MCF 10A (cell line): ENCODE measurements around the gene ARHGEF10L. TPM values are rescaled to one million over a fixed set of nuclear protein-coding genes. Genes with fewer than 3 reads are reported as not detected.

Experiments
- BruUV-seq: library from RNA; stranded (reverse); fragments of 400-500 nt; replicated peaks from 2 replicates; lab custom pipeline; 2021; lab: Mats Ljungman, UMichigan
- CTCF ChIA-PET: fragments of 300-600 bp; sonication (Branson Sonifier 250); formaldehyde crosslinking; extraction: SDS; loops from one replicate; lab custom pipeline; 2021; ENCODE audit warnings: antibody characterized with exemption, inconsistent platforms; lab: Yijun Ruan, JAX
- POLR2A ChIA-PET: fragments of 300-600, 350-650 bp; sonication (Branson Sonifier 250); formaldehyde crosslinking; extraction: SDS; loops from one replicate; lab custom pipeline; 2020; ENCODE audit warnings: antibody characterized with exemption, inconsistent platforms; lab: Yijun Ruan, JAX
- DNase-seq: peaks from one replicate; pipeline ENCODE4 v3.0.0-alpha.2; 2018; ENCODE audit not compliant: unreplicated experiment
- H3K27ac Mint-ChIP-seq: one replicate; pipeline ENCODE4 v1.8.0; 2022; ENCODE audit warnings: mild to moderate bottlenecking, low read depth, mixed read lengths; ENCODE audit not compliant: unreplicated experiment
- H3K27me3 Mint-ChIP-seq: one replicate; pipeline ENCODE4 v1.8.0; 2022; ENCODE audit warnings: mixed read lengths; ENCODE audit not compliant: insufficient read depth, unreplicated experiment
- H3K36me3 Mint-ChIP-seq: one replicate; pipeline ENCODE4 v1.8.0; 2022; ENCODE audit warnings: mild to moderate bottlenecking, moderate library complexity, mixed read lengths; ENCODE audit not compliant: insufficient read depth, unreplicated experiment
- H3K4me1 Mint-ChIP-seq: one replicate; pipeline ENCODE4 v1.8.0; 2022; ENCODE audit warnings: mixed read lengths; ENCODE audit not compliant: insufficient read depth, unreplicated experiment
- H3K4me3 Mint-ChIP-seq: one replicate; pipeline ENCODE4 v1.8.0; 2022; ENCODE audit warnings: mild to moderate bottlenecking, moderate library complexity, mixed read lengths; ENCODE audit not compliant: unreplicated experiment
- H3K9me3 Mint-ChIP-seq: one replicate; pipeline ENCODE4 v1.8.0; 2022; ENCODE audit warnings: mixed read lengths; ENCODE audit not compliant: unreplicated experiment
- intact Hi-C: fragments of 100-400 bp; cut with micrococcal nuclease; formaldehyde crosslinking; loops from 2 replicates; pipeline ENCODE4 v1.14.1; 2022
- total RNA-seq: library from RNA; stranded (reverse); gene quantifications from 2 replicates; pipeline ENCODE4 v1.2.3, GENCODE V29; 2022
- TF ChIP-seq, protein P1 (sequence below): fragments of 200-600 bp; IDR thresholded peaks from one replicate; pipeline ENCODE4 v1.8.0; 2022; ENCODE audit warnings: antibody characterized with exemption, mild to moderate bottlenecking; ENCODE audit not compliant: unreplicated experiment

Gene ARHGEF10L
- total RNA-seq, 1 experiment from 2014 or later: 5.0 TPM

DNA sequence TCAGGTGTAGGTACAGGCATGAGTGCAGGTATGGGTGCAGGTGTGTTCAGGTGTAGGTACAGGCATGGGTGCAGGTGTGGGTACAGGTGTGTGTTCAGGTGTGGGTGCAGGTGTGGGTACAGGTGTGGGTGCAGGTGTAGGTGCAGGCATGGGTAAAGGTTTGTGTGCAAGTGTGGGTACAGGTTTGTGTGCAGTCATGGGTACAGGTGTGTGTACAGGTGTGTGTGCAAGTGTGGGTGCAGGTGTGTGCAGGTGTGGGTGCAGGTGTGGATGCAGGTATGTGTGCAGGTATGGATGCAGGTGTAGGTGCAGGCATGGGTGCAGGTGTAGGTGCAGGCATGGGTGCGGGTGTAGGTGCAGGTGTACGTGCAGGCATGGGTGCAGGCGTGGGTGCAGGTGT lies 136.2 kb downstream of the ARHGEF10L start:
- TF ChIP-seq, protein P1, sequence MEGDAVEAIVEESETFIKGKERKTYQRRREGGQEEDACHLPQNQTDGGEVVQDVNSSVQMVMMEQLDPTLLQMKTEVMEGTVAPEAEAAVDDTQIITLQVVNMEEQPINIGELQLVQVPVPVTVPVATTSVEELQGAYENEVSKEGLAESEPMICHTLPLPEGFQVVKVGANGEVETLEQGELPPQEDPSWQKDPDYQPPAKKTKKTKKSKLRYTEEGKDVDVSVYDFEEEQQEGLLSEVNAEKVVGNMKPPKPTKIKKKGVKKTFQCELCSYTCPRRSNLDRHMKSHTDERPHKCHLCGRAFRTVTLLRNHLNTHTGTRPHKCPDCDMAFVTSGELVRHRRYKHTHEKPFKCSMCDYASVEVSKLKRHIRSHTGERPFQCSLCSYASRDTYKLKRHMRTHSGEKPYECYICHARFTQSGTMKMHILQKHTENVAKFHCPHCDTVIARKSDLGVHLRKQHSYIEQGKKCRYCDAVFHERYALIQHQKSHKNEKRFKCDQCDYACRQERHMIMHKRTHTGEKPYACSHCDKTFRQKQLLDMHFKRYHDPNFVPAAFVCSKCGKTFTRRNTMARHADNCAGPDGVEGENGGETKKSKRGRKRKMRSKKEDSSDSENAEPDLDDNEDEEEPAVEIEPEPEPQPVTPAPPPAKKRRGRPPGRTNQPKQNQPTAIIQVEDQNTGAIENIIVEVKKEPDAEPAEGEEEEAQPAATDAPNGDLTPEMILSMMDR: no peak
- H3K27ac Mint-ChIP-seq: peak overlapping the region; percentile 49
- intact Hi-C loops: no loop called here
- no peak overlapping the region for H3K4me3 Mint-ChIP-seq
- DNase-seq: no peak
- H3K9me3 Mint-ChIP-seq: no peaks in the 10 kb centered on the region
- no peaks in the 10 kb centered on the region for H3K36me3 Mint-ChIP-seq
- H3K4me1 Mint-ChIP-seq: no peaks in the 10 kb centered on the region
- ChIA-PET CTCF (no interaction called here), POLR2A (no interaction called here)
- no peaks in the 10 kb centered on the region for H3K27me3 Mint-ChIP-seq
- no TSS peak for BruUV-seq

- DNase-seq: no peak
- BruUV-seq: no TSS peak
- CTCF ChIA-PET: no interaction called here
- TF ChIP-seq, protein P1: no peak
- POLR2A ChIA-PET: interaction anchor here (0.6 to 0.7 kb wide), 2 partner anchors 11 kb away, joined by 3 read pairs; no protein-coding TSS in a partner anchor
- H3K27ac Mint-ChIP-seq: no peak overlapping the region
- intact Hi-C loops: no loop called here
- H3K4me1 Mint-ChIP-seq: no peaks in the 10 kb centered on the region
- H3K36me3 Mint-ChIP-seq: no peaks in the 10 kb centered on the region
- H3K27me3 Mint-ChIP-seq: no peaks in the 10 kb centered on the region
- no peaks in the 10 kb centered on the region for H3K9me3 Mint-ChIP-seq
- no peak overlapping the region for H3K4me3 Mint-ChIP-seq
These were observed 137.0 kb downstream of the ARHGEF10L start for GRCh38 chr1:17676387-17677060.

GRCh38 chr1:17678011-17678410 lies 138.5 kb downstream of the ARHGEF10L start:
- intact Hi-C loops: no loop called here
- BruUV-seq: no TSS peak
- no peaks in the 10 kb centered on the region for H3K27me3 Mint-ChIP-seq
- H3K9me3 Mint-ChIP-seq: no peaks in the 10 kb centered on the region
- H3K4me3 Mint-ChIP-seq: no peak overlapping the region
- ChIA-PET CTCF (interaction anchor here (0.5 to 0.6 kb wide), 2 partner anchors 183 to 902 kb away, joined by 3 read pairs; no protein-coding TSS in a partner anchor), POLR2A (no interaction called here)
- DNase-seq: no peak
- H3K27ac Mint-ChIP-seq: no peak overlapping the region
- H3K36me3 Mint-ChIP-seq: no peaks in the 10 kb centered on the region
- TF ChIP-seq, protein P1: no peak
- H3K4me1 Mint-ChIP-seq: no peaks in the 10 kb centered on the region

DNA sequence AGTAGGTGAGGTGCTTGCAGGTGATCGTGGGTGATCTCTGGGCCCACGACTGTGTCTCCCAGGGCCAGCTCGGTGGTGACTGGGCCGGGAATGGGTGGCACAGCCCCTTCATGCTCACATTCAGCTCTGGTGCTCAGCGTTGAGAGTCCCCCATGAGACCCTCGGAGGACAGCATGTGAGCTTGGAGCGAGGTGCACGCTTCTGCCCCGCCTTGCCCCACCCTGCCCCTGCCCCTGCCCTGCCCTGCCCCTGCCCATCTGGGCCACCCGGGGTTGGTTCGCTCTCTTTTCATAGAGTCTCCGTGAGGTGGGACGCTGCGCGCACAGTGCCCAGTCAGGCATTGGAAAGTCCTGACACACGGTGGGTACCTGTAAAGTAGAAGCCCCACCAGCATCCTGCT lies 140.4 kb downstream of the ARHGEF10L start:
- no peaks in the 10 kb centered on the region for H3K4me1 Mint-ChIP-seq
- POLR2A ChIA-PET: interaction anchor here (0.5 kb wide), 1 partner anchor 1837 kb away, joined by 3 read pairs; no protein-coding TSS in a partner anchor
- no TSS peak for BruUV-seq

More for the DNA sequence above, 140.4 kb downstream of the ARHGEF10L start:
- H3K27me3 Mint-ChIP-seq: no peaks in the 10 kb centered on the region
- CTCF ChIA-PET: no interaction called here
- no peaks in the 10 kb centered on the region for H3K36me3 Mint-ChIP-seq
- H3K9me3 Mint-ChIP-seq: no peaks in the 10 kb centered on the region
- DNase-seq: no peak
- H3K27ac Mint-ChIP-seq: no peak overlapping the region
- TF ChIP-seq, protein P1: no peak
- intact Hi-C loops: no loop called here
- H3K4me3 Mint-ChIP-seq: no peak overlapping the region
